HepG2 (cell line): ENCODE measurements around the gene THSD8. TPM values are rescaled to one million over a fixed set of nuclear protein-coding genes. Genes with fewer than 3 reads are reported as not detected.

ENCODE experiments used
- FIP1L1 ChIP-seq: fragments of 200-400 bp; formaldehyde crosslinking; IDR thresholded peaks from 2 replicates; pipeline ENCODE4 v1.6.1; 2018; ENCODE audit warnings: low read depth, mild to moderate bottlenecking, low read length, moderate library complexity, borderline replicate concordance; ENCODE audit not compliant: insufficient read depth
- GABPB1 ChIP-seq: IDR thresholded peaks from 2 replicates; pipeline ENCODE4 v1.6.1; 2016; ENCODE audit warnings: mild to moderate bottlenecking, missing genetic modification reagents, moderate library complexity, missing compliant biosample characterization
- HMG20B ChIP-seq: conservative IDR thresholded peaks from 2 replicates; pipeline ENCODE4 v1.6.1; 2016; ENCODE audit warnings: missing genetic modification reagents, missing compliant biosample characterization
- KLF6 ChIP-seq: IDR thresholded peaks from 2 replicates; pipeline ENCODE4 v1.8.0; 2016; ENCODE audit warnings: missing biosample characterization, missing genetic modification reagents
- MEF2D ChIP-seq: sonication (generic); formaldehyde crosslinking; IDR thresholded peaks from 2 replicates; pipeline ENCODE4 v1.5.1; 2020; ENCODE audit warnings: mild to moderate bottlenecking, missing genetic modification reagents
- PCBP2 ChIP-seq: fragments of 200-400 bp; formaldehyde crosslinking; optimal IDR thresholded peaks from 2 replicates; pipeline ENCODE3; 2018; ENCODE audit warnings: low read length, low read depth; ENCODE audit not compliant: poor library complexity, severe bottlenecking
- TCF7 ChIP-seq: sonication (generic); IDR thresholded peaks from 2 replicates; pipeline ENCODE4 v1.6.1; 2016; ENCODE audit warnings: antibody characterized with exemption, low read depth
- TGIF2 ChIP-seq: IDR thresholded peaks from 2 replicates; pipeline ENCODE4 v1.6.1; 2016; ENCODE audit warnings: control low read depth, missing compliant biosample characterization
- ZBTB3 ChIP-seq: sonication (generic); formaldehyde crosslinking; IDR thresholded peaks from 2 replicates; pipeline ENCODE4 v1.4.0; 2020; ENCODE audit warnings: low read depth, mild to moderate bottlenecking, moderate library complexity, missing genetic modification reagents, borderline replicate concordance
- ZEB1 ChIP-seq: IDR thresholded peaks from 2 replicates; pipeline ENCODE4 v1.6.1; 2012; ENCODE audit warnings: mild to moderate bottlenecking, low read depth, inconsistent platforms; ENCODE audit not compliant: insufficient replicate concordance
- ZNF136 ChIP-seq: sonication (generic); formaldehyde crosslinking; IDR thresholded peaks from 2 replicates; pipeline ENCODE4 v1.8.1; 2022; ENCODE audit warnings: low read depth, mild to moderate bottlenecking, moderate library complexity, missing genetic modification reagents
- ZNF558 ChIP-seq: sonication (generic); formaldehyde crosslinking; IDR thresholded peaks from 2 replicates; pipeline ENCODE4 v1.9.0; 2022; ENCODE audit warnings: mild to moderate bottlenecking, missing genetic modification reagents, borderline replicate concordance
- ZNF562 ChIP-seq: sonication (generic); formaldehyde crosslinking; IDR thresholded peaks from 2 replicates; pipeline ENCODE4 v1.8.0; 2022; ENCODE audit warnings: missing genetic modification reagents, borderline replicate concordance
- ZNF569 ChIP-seq: sonication (generic); formaldehyde crosslinking; IDR thresholded peaks from 2 replicates; pipeline ENCODE4 v1.5.0; 2020; ENCODE audit warnings: mild to moderate bottlenecking, missing genetic modification reagents, moderate library complexity, borderline replicate concordance
- ZNF746 ChIP-seq: sonication (generic); formaldehyde crosslinking; IDR thresholded peaks from 2 replicates; pipeline ENCODE4 v1.8.0; 2022; ENCODE audit warnings: mild to moderate bottlenecking, missing genetic modification reagents
- ZNF83 ChIP-seq: sonication (generic); formaldehyde crosslinking; IDR thresholded peaks from 2 replicates; pipeline ENCODE4 v1.4.0; 2020; ENCODE audit warnings: missing genetic modification reagents, mild to moderate bottlenecking, borderline replicate concordance
- ZSCAN25 ChIP-seq: sonication (generic); formaldehyde crosslinking; IDR thresholded peaks from 2 replicates; pipeline ENCODE4 v1.8.0; 2022; ENCODE audit warnings: mild to moderate bottlenecking, missing genetic modification reagents
- ZZZ3 ChIP-seq: sonication (generic); formaldehyde crosslinking; IDR thresholded peaks from 2 replicates; pipeline ENCODE4 v1.4.0; 2020; ENCODE audit warnings: missing genetic modification reagents, mild to moderate bottlenecking, borderline replicate concordance
- polyA plus RNA-seq, 8 experiments: library from polyadenylated mRNA; depleted of rRNA in 3 of 8; stranded (reverse) in 7 of 8; unstranded in 1 of 8; fragments of >200 nt; fragmentation: Illumina TruSeq in 4 of 8; extraction: Trizol in 4 of 8; gene quantifications; 2 replicates each; pipeline versions ENCODE4 v1.2.1 to v1.2.3, GENCODE V29; 2011 to 2016; ENCODE audit warnings: low read depth in 4 of 8, missing spikeins in 1 of 8, mixed read lengths in 1 of 8; ENCODE audit not compliant: insufficient read depth in 1 of 8
- total RNA-seq, 5 experiments: library from RNA; depleted of rRNA; stranded (reverse); fragments of >200 nt; fragmentation: Illumina TruSeq; extraction: Trizol; gene quantifications; 2 replicates each; pipeline ENCODE4 v1.2.3, GENCODE V29; 2016; ENCODE audit warnings: low read depth in 1 of 5
- TF ChIP-seq, protein P1 (sequence below): sonication (generic); formaldehyde crosslinking; IDR thresholded peaks from 2 replicates; pipeline ENCODE4 v1.4.0; 2020; ENCODE audit warnings: missing genetic modification reagents
- TF ChIP-seq, protein P2 (sequence below): sonication (generic); IDR thresholded peaks from 2 replicates; pipeline ENCODE4 v1.6.1; 2016; ENCODE audit warnings: low read depth, borderline replicate concordance
- TF ChIP-seq, protein P3 (sequence below): sonication (generic); formaldehyde crosslinking; IDR thresholded peaks from 2 replicates; pipeline ENCODE4 v1.8.1; 2023; ENCODE audit warnings: missing genetic modification reagents, mild to moderate bottlenecking, borderline replicate concordance
- TF ChIP-seq, protein P4 (sequence below): sonication (generic); formaldehyde crosslinking; conservative IDR thresholded peaks from 2 replicates; pipeline ENCODE4 v1.4.0; 2020; ENCODE audit warnings: mild to moderate bottlenecking, missing genetic modification reagents, moderate library complexity

The THSD8 gene
- total and polyA plus RNA-seq, 2 of the 13 experiments (the other 11 are each of a cell fraction or from before 2014, with no cell fraction given), result 4.8 to 14.9 TPM

DNA sequence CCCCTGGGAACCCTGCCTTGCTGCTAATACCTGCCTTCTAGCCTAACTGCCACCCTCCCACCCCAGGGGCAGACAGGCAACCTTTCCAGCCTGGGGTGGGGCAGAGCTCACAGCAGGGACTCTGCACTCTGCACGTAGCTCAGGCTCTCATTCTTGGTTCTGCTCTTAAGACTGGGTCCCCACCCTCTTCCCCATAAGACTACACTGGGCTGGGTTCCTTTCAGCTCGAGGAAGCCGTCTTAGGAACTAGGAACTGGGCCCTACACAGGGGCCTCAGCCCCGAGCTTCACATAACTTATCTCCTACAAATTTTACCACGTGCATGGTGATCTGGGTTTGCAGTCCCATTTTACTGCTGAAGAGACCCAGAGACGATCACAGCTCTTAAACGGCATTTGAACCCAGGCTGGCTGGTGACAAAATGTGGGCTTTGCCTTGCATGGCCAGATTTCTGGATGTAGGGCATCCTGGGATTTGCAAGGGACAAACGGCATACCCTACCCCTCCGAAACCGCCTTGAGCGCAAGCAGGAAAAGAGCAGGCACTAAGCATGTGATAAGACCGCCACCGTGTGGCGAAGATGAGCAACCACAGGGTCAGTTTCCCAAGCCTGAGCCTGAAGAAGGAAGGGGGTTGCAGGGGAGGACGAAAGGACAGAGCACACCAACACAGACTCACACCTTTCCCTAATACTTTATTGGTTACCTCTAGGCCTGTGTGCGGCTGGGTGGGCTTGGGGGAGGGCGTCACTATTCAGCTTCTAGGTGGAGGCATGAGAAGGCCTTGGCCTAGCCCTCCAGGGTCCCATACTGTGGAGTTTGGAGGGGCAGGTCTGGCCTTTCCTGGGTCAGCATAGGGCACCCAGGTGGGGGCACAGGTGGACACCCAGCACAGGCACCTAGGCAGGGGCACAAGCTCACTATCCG lies 5.5 kb upstream of the THSD8 start (continued):
- TF ChIP-seq MEF2D (no peak; the same call in 1 of the 2 replicates), PCBP2 (no peak), ZNF746 (CRISPR knock-in tag) (no peak), ZSCAN25 (CRISPR knock-in tag) (no peak), ZEB1 (no peak), ZNF562 (CRISPR knock-in tag) (no peak), ZNF569 (no peak), GABPB1 (CRISPR knock-in tag) (peak; percentile 32; the same call in 1 of the 2 replicates), TGIF2 (no peak), ZNF558 (CRISPR knock-in tag) (no peak), TCF7 (no peak), ZNF136 (CRISPR knock-in tag) (no peak), ZNF83 (no peak), ZZZ3 (CRISPR knock-in tag) (no peak), KLF6 (CRISPR knock-in tag) (0 out of 2 replicates have a peak, but pooled peaks have one; percentile 50), FIP1L1 (no peak), ZBTB3 (no peak), HMG20B (CRISPR knock-in tag) (no peak)
- TF ChIP-seq, protein P1, sequence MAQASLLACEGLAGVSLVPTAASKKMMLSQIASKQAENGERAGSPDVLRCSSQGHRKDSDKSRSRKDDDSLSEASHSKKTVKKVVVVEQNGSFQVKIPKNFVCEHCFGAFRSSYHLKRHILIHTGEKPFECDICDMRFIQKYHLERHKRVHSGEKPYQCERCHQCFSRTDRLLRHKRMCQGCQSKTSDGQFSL (CRISPR knock-in tag), result 0 out of 2 replicates have a peak, but pooled peaks have one; percentile 49
- TF ChIP-seq, protein P2, sequence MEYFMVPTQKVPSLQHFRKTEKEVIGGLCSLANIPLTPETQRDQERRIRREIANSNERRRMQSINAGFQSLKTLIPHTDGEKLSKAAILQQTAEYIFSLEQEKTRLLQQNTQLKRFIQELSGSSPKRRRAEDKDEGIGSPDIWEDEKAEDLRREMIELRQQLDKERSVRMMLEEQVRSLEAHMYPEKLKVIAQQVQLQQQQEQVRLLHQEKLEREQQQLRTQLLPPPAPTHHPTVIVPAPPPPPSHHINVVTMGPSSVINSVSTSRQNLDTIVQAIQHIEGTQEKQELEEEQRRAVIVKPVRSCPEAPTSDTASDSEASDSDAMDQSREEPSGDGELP, result no peak
- TF ChIP-seq, protein P3, sequence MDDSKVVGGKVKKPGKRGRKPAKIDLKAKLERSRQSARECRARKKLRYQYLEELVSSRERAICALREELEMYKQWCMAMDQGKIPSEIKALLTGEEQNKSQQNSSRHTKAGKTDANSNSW, result no peak
- TF ChIP-seq, protein P4, sequence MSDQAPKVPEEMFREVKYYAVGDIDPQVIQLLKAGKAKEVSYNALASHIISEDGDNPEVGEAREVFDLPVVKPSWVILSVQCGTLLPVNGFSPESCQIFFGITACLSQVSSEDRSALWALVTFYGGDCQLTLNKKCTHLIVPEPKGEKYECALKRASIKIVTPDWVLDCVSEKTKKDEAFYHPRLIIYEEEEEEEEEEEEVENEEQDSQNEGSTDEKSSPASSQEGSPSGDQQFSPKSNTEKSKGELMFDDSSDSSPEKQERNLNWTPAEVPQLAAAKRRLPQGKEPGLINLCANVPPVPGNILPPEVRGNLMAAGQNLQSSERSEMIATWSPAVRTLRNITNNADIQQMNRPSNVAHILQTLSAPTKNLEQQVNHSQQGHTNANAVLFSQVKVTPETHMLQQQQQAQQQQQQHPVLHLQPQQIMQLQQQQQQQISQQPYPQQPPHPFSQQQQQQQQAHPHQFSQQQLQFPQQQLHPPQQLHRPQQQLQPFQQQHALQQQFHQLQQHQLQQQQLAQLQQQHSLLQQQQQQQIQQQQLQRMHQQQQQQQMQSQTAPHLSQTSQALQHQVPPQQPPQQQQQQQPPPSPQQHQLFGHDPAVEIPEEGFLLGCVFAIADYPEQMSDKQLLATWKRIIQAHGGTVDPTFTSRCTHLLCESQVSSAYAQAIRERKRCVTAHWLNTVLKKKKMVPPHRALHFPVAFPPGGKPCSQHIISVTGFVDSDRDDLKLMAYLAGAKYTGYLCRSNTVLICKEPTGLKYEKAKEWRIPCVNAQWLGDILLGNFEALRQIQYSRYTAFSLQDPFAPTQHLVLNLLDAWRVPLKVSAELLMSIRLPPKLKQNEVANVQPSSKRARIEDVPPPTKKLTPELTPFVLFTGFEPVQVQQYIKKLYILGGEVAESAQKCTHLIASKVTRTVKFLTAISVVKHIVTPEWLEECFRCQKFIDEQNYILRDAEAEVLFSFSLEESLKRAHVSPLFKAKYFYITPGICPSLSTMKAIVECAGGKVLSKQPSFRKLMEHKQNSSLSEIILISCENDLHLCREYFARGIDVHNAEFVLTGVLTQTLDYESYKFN (CRISPR knock-in tag), result no peak
